Fibroblast of villous mesenchyme (primary cell): ENCODE measurements around the gene TMEM244. TPM values are rescaled to one million over a fixed set of nuclear protein-coding genes. Genes with fewer than 3 reads are reported as not detected.

Experiments used
- DNase-seq: peaks from one replicate; pipeline ENCODE4 v3.0.0-alpha.2; 2010; ENCODE audit warnings: low read depth
- H3K4me3 ChIP-seq: 2 replicates; pipeline ENCODE4 v1.5.1; 2011; ENCODE audit warnings: low read depth, mild to moderate bottlenecking, low read length
- total RNA-seq: library from RNA; depleted of rRNA; stranded (reverse); fragments of >200 nt; gene quantifications from 2 replicates; pipeline ENCODE4 v1.2.3, GENCODE V29; 2012
- TF ChIP-seq, protein P1 (sequence below): IDR thresholded peaks from 2 replicates; pipeline ENCODE4 v1.5.1; 2012; ENCODE audit warnings: low read depth, mild to moderate bottlenecking, low read length; ENCODE audit not compliant: insufficient read depth

The TMEM244 gene
- total RNA-seq, 1 donor, result not detected

DNA sequence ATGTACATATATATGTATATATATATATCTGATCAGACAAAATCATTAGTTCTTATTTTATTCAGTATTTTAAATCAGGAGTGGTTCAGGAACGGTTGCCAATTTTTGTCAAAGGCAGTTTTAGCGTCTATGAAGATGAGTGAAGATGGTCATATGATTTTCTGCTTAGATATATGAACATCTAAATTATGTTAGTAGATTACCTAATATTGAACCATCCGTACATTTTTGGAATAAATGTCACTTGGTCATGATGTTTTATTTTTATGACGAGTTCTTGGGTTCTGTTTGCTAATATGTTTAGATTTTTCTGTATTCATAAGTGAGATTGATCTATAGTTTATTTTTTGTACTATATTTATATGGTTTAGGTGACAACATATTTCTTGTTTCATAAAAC lies 3.3 kb downstream of the TMEM244 start:
- TF ChIP-seq, protein P1, sequence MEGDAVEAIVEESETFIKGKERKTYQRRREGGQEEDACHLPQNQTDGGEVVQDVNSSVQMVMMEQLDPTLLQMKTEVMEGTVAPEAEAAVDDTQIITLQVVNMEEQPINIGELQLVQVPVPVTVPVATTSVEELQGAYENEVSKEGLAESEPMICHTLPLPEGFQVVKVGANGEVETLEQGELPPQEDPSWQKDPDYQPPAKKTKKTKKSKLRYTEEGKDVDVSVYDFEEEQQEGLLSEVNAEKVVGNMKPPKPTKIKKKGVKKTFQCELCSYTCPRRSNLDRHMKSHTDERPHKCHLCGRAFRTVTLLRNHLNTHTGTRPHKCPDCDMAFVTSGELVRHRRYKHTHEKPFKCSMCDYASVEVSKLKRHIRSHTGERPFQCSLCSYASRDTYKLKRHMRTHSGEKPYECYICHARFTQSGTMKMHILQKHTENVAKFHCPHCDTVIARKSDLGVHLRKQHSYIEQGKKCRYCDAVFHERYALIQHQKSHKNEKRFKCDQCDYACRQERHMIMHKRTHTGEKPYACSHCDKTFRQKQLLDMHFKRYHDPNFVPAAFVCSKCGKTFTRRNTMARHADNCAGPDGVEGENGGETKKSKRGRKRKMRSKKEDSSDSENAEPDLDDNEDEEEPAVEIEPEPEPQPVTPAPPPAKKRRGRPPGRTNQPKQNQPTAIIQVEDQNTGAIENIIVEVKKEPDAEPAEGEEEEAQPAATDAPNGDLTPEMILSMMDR, result no peak
- H3K4me3 ChIP-seq, result no peak overlapping the region
- DNase-seq, result no peak

- TF ChIP-seq, protein P1, result no peak
- no peak for DNase-seq
- no peak overlapping the region for H3K4me3 ChIP-seq
These were observed 7.0 kb downstream of the TMEM244 start for GRCh38 chr6:129853996-129854711.

DNA sequence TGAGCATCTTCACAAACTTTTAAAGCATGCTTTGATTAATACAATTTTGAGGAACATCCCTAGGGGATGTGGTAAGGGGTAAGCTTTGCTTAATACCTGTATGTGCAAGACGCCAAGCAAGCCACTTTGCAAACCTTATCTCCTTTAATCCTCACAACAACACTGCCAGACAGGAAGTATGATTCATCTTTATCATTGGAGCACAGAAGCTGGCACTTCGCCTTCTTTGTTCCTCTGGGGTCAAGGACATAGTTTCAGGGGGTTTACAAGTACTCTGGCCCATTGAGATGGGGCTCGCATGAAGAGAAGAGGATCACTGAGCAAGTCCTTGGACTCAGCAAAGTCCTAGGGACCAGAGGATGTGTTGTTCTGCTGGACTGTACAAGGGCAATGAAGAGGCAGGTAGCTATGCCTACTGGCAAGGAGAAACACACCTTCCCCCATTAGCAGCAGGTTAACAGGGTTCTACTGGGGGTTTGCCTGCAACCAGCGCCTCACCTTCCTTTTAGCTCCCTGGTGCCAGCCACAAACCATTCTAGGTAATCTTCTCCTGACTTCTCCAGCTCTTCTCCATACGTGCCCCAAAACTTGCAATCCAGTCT lies 8.8 kb downstream of the TMEM244 start:
- no peak overlapping the region for H3K4me3 ChIP-seq
- TF ChIP-seq, protein P1, result no peak
- peak; percentile 34 for DNase-seq

DNA sequence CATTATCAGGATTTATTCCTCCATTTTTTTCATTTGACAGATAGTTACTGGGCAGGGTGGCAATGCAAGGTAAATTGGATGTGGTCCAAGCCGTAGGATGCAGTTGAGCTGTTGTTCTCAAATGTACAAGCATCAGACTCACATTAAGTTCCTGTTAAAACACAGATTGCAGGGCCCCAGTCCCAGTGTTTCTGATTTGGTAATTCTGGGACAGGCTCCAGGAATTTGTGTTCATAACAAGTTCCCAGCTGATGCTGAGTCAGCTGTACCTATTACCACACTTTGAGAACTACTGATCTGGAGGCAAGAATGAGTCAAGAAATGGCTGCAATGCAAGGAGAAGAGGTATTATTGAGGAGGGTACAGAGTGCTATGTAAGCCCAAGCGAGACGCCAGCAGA lies 11.7 kb downstream of the TMEM244 start:
- TF ChIP-seq, protein P1, result no peak
- H3K4me3 ChIP-seq, result no peak overlapping the region
- peak; percentile 92 for DNase-seq

GRCh38 chr6:129846761-129847160 lies 14.4 kb downstream of the TMEM244 start:
- H3K4me3 ChIP-seq, result no peak overlapping the region
- TF ChIP-seq, protein P1, result no peak
- DNase-seq, result no peak

- TF ChIP-seq, protein P1, result no peak
- H3K4me3 ChIP-seq, result no peak overlapping the region
- no peak for DNase-seq
These were observed 15.4 kb downstream of the TMEM244 start for GRCh38 chr6:129845696-129846095.
